HepG2 (cell line): ENCODE results near the gene XKR7. TPM values are rescaled to one million over a fixed set of nuclear protein-coding genes. Genes with fewer than 3 reads are reported as not detected.
A peak's percentile ranks its signal among the peaks of the same experiment; 100 is the strongest.

Experiments used
- ARID4A ChIP-seq: sonication (generic); formaldehyde crosslinking; IDR thresholded peaks from 2 replicates; pipeline ENCODE4 v1.5.0; 2020; ENCODE audit warnings: mild to moderate bottlenecking, missing genetic modification reagents, borderline replicate concordance
- FOXJ3 ChIP-seq: sonication (generic); formaldehyde crosslinking; IDR thresholded peaks from 2 replicates; pipeline ENCODE4 v1.4.0; 2020; ENCODE audit warnings: missing genetic modification reagents, mild to moderate bottlenecking, borderline replicate concordance
- HOXA5 ChIP-seq: sonication (generic); formaldehyde crosslinking; IDR thresholded peaks from 2 replicates; pipeline ENCODE4 v1.4.0; 2020; ENCODE audit warnings: missing genetic modification reagents
- KDM2A ChIP-seq: sonication (generic); formaldehyde crosslinking; IDR thresholded peaks from 2 replicates; pipeline ENCODE4 v1.4.0; 2020; ENCODE audit warnings: low read depth, missing genetic modification reagents, borderline replicate concordance
- PHF8 ChIP-seq: sonication (generic); formaldehyde crosslinking; IDR thresholded peaks from 2 replicates; pipeline ENCODE4 v1.5.0; 2020; ENCODE audit warnings: missing genetic modification reagents
- PRDM10 ChIP-seq: sonication (generic); formaldehyde crosslinking; IDR thresholded peaks from 2 replicates; pipeline ENCODE4 v1.4.0; 2020; ENCODE audit warnings: low read depth, missing genetic modification reagents
- ZNF142 ChIP-seq: sonication (generic); formaldehyde crosslinking; IDR thresholded peaks from 2 replicates; pipeline ENCODE4 v1.4.0; 2020; ENCODE audit warnings: missing genetic modification reagents
- ZNF253 ChIP-seq: sonication (generic); formaldehyde crosslinking; IDR thresholded peaks from 2 replicates; pipeline ENCODE4 v1.8.0; 2022; ENCODE audit warnings: mild to moderate bottlenecking, missing genetic modification reagents, borderline replicate concordance
- ZNF317 ChIP-seq: sonication (generic); formaldehyde crosslinking; IDR thresholded peaks from 2 replicates; pipeline ENCODE4 v1.5.0; 2020; ENCODE audit warnings: mild to moderate bottlenecking, missing genetic modification reagents
- ZNF451 ChIP-seq: sonication (generic); formaldehyde crosslinking; IDR thresholded peaks from 2 replicates; pipeline ENCODE4 v1.5.0; 2020; ENCODE audit warnings: mild to moderate bottlenecking, missing genetic modification reagents
- ZNF558 ChIP-seq: sonication (generic); formaldehyde crosslinking; IDR thresholded peaks from 2 replicates; pipeline ENCODE4 v1.9.0; 2022; ENCODE audit warnings: mild to moderate bottlenecking, missing genetic modification reagents, borderline replicate concordance
- ZNF614 ChIP-seq: IDR thresholded peaks from 2 replicates; pipeline ENCODE4 v1.6.1; 2018; ENCODE audit warnings: missing biosample characterization, missing genetic modification reagents, inconsistent platforms, borderline replicate concordance
- ZNF768 ChIP-seq: sonication (generic); formaldehyde crosslinking; IDR thresholded peaks from 2 replicates; pipeline ENCODE4 v1.4.0; 2020; ENCODE audit warnings: missing genetic modification reagents
- polyA plus RNA-seq, 8 experiments: library from polyadenylated mRNA; depleted of rRNA in 3 of 8; stranded (reverse) in 7 of 8; unstranded in 1 of 8; fragments of >200 nt; fragmentation: Illumina TruSeq in 4 of 8; extraction: Trizol in 4 of 8; gene quantifications; 2 replicates each; pipeline versions ENCODE4 v1.2.1 to v1.2.3, GENCODE V29; 2011 to 2016; ENCODE audit warnings: low read depth in 4 of 8, missing spikeins in 1 of 8, mixed read lengths in 1 of 8; ENCODE audit not compliant: insufficient read depth in 1 of 8
- total RNA-seq, 5 experiments: library from RNA; depleted of rRNA; stranded (reverse); fragments of >200 nt; fragmentation: Illumina TruSeq; extraction: Trizol; gene quantifications; 2 replicates each; pipeline ENCODE4 v1.2.3, GENCODE V29; 2016; ENCODE audit warnings: low read depth in 1 of 5

XKR7 gene
- total and polyA plus RNA-seq, 2 of the 13 experiments (the other 11 are each of a cell fraction or from before 2014, with no cell fraction given): not detected

- no peak for TF ChIP-seq PRDM10 (CRISPR knock-in tag)
- TF ChIP-seq ZNF768 (CRISPR knock-in tag): peak; percentile 10; the same call in 1 of the 2 replicates
- TF ChIP-seq HOXA5 (CRISPR knock-in tag): peak; percentile 90
- peak; percentile 74; the same call in 1 of the 2 replicates for TF ChIP-seq ZNF142 (CRISPR knock-in tag)
- TF ChIP-seq ARID4A (CRISPR knock-in tag): peak; percentile 29; the same call in 1 of the 2 replicates
- no peak for TF ChIP-seq ZNF253 (CRISPR knock-in tag)
- TF ChIP-seq ZNF317 (CRISPR knock-in tag): 0 out of 2 replicates have a peak, but pooled peaks have one; percentile 45
- no peak for TF ChIP-seq ZNF614 (CRISPR knock-in tag)
- 0 out of 2 replicates have a peak, but pooled peaks have one; percentile 24 for TF ChIP-seq PHF8
- peak; percentile 70; the same call in 1 of the 2 replicates for TF ChIP-seq ZNF451 (CRISPR knock-in tag)
- no peak for TF ChIP-seq ZNF558 (CRISPR knock-in tag)
- 0 out of 2 replicates have a peak, but pooled peaks have one; percentile 60 for TF ChIP-seq FOXJ3 (CRISPR knock-in tag)
- peak; percentile 89; the same call in 1 of the 2 replicates for TF ChIP-seq KDM2A (CRISPR knock-in tag)
Observed at GRCh38 chr20:32031007-32031958, 63.3 kb downstream of the XKR7 start (continued).
